GM12892 (cell line): Measurements from ENCODE around the gene RBM45.

ENCODE experiments used
- POLR2A ChIP-seq: IDR thresholded peaks from 2 replicates; pipeline ENCODE4 v1.6.1; 2011; ENCODE audit warnings: low read depth, low read length, control low read depth
- POLR2AphosphoS5 ChIP-seq: IDR thresholded peaks from 2 replicates; pipeline ENCODE4 v1.6.1; 2011; ENCODE audit warnings: low read depth, low read length, control low read depth
- TAF1 ChIP-seq: IDR thresholded peaks from 2 replicates; pipeline ENCODE4 v1.6.1; 2011; ENCODE audit warnings: low read depth, mild to moderate bottlenecking, control low read depth, low read length, borderline replicate concordance

- TF ChIP-seq POLR2A (no peak), POLR2AphosphoS5 (no peak), TAF1 (no peak)
Measured at GRCh38 chr2:178157574-178157973, 45.3 kb downstream of the RBM45 start.
